ENCODE data around the gene LRRTM4. TPM values are rescaled to one million over a fixed set of nuclear protein-coding genes. Genes with fewer than 3 reads are reported as not detected.
"Not testable (repeated sequence)": the region's sequence is repeated elsewhere in the genome, so short reads cannot be mapped to it uniquely, and the experiment has no call there.

LRRTM4 gene
- total RNA-seq, 4 donors from 2014 or later = 0.09 to 1.1 (median 0.61) TPM

DNA sequence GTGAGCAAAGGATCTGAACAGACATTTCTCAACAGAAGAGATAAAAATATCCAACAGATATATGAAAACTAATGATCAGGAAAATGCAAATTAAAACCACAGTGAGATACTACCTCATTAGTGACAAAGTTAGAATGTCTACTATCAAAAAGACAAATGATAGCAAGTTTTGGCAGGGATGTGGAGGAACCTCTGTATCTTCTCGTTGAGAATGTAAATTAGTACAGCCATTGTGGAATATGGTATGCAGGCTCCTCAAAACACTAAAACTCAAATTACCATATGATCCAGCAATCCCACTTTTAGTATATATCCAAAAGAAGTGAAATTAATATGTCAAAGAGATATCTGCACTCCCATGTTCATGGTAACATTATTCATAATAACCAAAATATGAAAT is 427.1 kb downstream of the LRRTM4 start:
- intact Hi-C loops (cut with DNase I; ENCODE audit: low total_unique reads) = no loop called here

DNA sequence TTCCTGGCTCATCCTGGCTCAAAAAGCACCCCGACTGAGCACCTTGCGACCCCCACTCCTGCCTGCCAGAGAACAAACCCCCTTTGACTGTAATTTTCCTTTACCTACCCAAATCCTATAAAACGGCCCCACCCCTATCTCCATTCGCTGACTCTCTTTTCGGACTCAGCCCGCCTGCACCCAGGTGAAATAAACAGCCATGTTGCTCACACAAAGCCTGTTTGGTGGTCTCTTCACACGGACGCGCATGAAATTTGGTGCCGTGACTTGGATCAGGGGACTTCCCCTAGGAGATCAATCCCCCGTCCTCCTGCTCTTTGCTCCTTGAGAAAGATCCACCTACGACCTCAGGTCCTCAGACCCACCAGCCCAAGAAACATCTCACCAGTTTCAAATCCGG is 433.8 kb downstream of the LRRTM4 start:
- in situ Hi-C loops (cut with MboI; ENCODE audit: low sequenced_read_pairs in 4 of 4); H3K27ac ChIP-seq: not testable (repeated sequence)

More for the DNA sequence above, 427.1 kb downstream of the LRRTM4 start:
- no peaks in the 10 kb centered on the region for H3K9me3 ChIP-seq
- H3K27ac ChIP-seq = no peak overlapping the region
- no peaks in the 10 kb centered on the region for H3K36me3 ChIP-seq
- in situ Hi-C loops (cut with MboI; ENCODE audit: low sequenced_read_pairs in 4 of 4) = no loop called here
- no peaks in the 10 kb centered on the region for H3K4me1 ChIP-seq
- no peak overlapping the region for H3K4me3 ChIP-seq
- DNase-seq (no peak), ATAC-seq (no peak)
- H3K27me3 ChIP-seq = no peaks in the 10 kb centered on the region
- TF ChIP-seq, protein P1, sequence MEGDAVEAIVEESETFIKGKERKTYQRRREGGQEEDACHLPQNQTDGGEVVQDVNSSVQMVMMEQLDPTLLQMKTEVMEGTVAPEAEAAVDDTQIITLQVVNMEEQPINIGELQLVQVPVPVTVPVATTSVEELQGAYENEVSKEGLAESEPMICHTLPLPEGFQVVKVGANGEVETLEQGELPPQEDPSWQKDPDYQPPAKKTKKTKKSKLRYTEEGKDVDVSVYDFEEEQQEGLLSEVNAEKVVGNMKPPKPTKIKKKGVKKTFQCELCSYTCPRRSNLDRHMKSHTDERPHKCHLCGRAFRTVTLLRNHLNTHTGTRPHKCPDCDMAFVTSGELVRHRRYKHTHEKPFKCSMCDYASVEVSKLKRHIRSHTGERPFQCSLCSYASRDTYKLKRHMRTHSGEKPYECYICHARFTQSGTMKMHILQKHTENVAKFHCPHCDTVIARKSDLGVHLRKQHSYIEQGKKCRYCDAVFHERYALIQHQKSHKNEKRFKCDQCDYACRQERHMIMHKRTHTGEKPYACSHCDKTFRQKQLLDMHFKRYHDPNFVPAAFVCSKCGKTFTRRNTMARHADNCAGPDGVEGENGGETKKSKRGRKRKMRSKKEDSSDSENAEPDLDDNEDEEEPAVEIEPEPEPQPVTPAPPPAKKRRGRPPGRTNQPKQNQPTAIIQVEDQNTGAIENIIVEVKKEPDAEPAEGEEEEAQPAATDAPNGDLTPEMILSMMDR (IDR thresholded peaks at IDR 0.05 in 4 of 5, conservative IDR thresholded peaks at IDR 0.05 in 1 of 5) = no peak
- TF ChIP-seq POLR2A (IDR thresholded peaks at IDR 0.05) = no peak

DNA sequence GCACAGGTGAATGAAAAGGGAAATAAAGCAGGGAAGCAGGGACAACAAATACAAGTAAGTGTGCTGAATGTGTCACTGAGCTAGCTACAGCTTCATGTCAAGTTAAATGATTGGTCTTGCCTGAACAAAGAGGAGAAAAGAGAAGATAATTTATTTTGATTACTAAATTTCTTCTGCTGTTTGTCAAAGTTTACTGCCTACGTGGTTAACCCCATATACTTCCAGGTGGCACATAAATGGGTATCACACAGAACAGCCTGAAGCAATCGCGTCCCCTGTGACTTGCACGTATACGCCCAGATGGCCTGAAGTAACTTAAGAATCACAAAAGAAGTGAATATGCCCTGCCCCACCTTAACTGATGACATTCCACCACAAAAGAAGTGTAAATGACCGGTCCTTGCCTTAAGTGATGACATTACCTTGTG is 434.2 kb downstream of the LRRTM4 start:
- in situ Hi-C loops (cut with MboI; ENCODE audit: low sequenced_read_pairs in 4 of 4) (no loop called here), intact Hi-C loops (cut with DNase I; ENCODE audit: low total_unique reads) (no loop called here)
- DNase-seq = no peak
- Histone ChIP-seq H3K27me3 (no peaks in the 10 kb centered on the region), H3K4me1 (no peaks in the 10 kb centered on the region), H3K36me3 (no peaks in the 10 kb centered on the region), H3K27ac (no peak overlapping the region), H3K4me3 (no peak overlapping the region), H3K9me3 (no peaks in the 10 kb centered on the region)
- no peak for ATAC-seq
- no peak for TF ChIP-seq POLR2A (IDR thresholded peaks at IDR 0.05)
- TF ChIP-seq, protein P1 (IDR thresholded peaks at IDR 0.05 in 4 of 5, conservative IDR thresholded peaks at IDR 0.05 in 1 of 5) = no peak

More for the DNA sequence above, 433.8 kb downstream of the LRRTM4 start:
- H3K9me3 ChIP-seq; H3K36me3 ChIP-seq; intact Hi-C loops (cut with DNase I; ENCODE audit: low total_unique reads); H3K4me1 ChIP-seq; H3K27me3 ChIP-seq; H3K4me3 ChIP-seq; DNase-seq; ATAC-seq: not testable (repeated sequence)

DNA sequence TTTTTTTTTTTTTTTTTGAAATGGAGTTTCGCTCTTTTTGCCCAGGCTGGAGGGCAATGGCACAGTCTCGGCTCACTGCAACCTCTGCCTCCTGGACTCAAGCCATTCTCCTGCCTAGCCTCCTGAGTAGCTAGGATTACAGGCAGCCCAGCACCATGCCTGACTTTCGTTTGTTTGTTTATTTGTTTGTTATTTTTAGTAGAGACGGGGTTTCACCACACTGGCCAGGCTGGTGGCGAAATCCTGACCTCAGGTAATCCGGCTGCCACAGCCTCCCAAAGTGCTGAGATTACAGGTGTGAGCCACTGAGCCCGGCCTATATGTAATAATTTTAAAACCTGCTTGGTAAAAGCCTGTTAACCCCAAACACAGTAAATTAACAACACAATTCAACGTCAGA is 435.7 kb downstream of the LRRTM4 start:
- intact Hi-C loops (cut with DNase I; ENCODE audit: low total_unique reads) = no loop called here
- Histone ChIP-seq H3K27ac (no peak overlapping the region), H3K4me1 (no peaks in the 10 kb centered on the region), H3K27me3 (no peaks in the 10 kb centered on the region), H3K9me3 (no peaks in the 10 kb centered on the region), H3K4me3 (no peak overlapping the region), H3K36me3 (no peaks in the 10 kb centered on the region)
- DNase-seq (no peak), ATAC-seq (no peak)
- no peak for TF ChIP-seq POLR2A (IDR thresholded peaks at IDR 0.05)
- TF ChIP-seq, protein P1 (IDR thresholded peaks at IDR 0.05 in 4 of 5, conservative IDR thresholded peaks at IDR 0.05 in 1 of 5) = no peak
- in situ Hi-C loops (cut with MboI; ENCODE audit: low sequenced_read_pairs in 4 of 4) = no loop called here

DNA sequence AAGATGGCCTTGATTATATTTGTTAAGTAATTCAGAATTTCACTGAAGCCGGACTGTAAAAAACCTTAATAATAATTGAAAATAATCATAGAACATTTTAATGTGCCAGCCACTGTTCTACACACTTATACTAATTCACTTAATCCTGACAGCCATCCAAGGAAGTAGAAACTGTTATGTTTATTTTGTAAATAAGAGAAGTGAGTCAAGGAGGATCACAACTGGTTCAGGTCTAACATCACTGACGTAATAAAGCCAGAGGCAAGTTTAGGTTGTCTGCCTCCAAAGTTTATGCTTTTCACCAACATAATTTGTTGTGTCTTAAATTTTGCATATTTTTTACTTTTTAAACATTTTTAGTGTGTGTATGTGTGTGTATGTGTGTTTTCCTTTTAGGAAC is 436.1 kb downstream of the LRRTM4 start:
- in situ Hi-C loops (cut with MboI; ENCODE audit: low sequenced_read_pairs in 4 of 4) = no loop called here
- no peak overlapping the region for H3K4me3 ChIP-seq
- ATAC-seq = no peak

More for the DNA sequence above, 436.1 kb downstream of the LRRTM4 start:
- intact Hi-C loops (cut with DNase I; ENCODE audit: low total_unique reads) = no loop called here
- Histone ChIP-seq H3K27ac (no peak overlapping the region), H3K9me3 (no peaks in the 10 kb centered on the region), H3K36me3 (no peaks in the 10 kb centered on the region), H3K4me1 (no peaks in the 10 kb centered on the region), H3K27me3 (no peaks in the 10 kb centered on the region)
- DNase-seq = no peak
- TF ChIP-seq POLR2A (IDR thresholded peaks at IDR 0.05) = no peak
- TF ChIP-seq, protein P1 (IDR thresholded peaks at IDR 0.05 in 4 of 5, conservative IDR thresholded peaks at IDR 0.05 in 1 of 5) = no peak

All from gastrocnemius medialis (tissue), 4 donors.